Sigmoid colon (tissue), 4 donors: ENCODE results near the gene SPRED3.

Experiments
- POLR2AphosphoS5 ChIP-seq, 4 donors: sonication (generic); formaldehyde crosslinking; IDR thresholded peaks; one replicate each; pipeline ENCODE4 v1.6.1; 2017; ENCODE audit warnings: antibody characterized with exemption in 4 of 4
- TF ChIP-seq, protein P1 (sequence below), 4 experiments: fragments of 450-650 bp in 3 of 4; fragments of 200-600 bp in 1 of 4; IDR thresholded peaks; one replicate each; pipeline ENCODE4 v1.5.1; 2016 to 2019; ENCODE audit warnings: antibody characterized with exemption in 4 of 4, mild to moderate bottlenecking in 3 of 4, moderate library complexity in 2 of 4

DNA sequence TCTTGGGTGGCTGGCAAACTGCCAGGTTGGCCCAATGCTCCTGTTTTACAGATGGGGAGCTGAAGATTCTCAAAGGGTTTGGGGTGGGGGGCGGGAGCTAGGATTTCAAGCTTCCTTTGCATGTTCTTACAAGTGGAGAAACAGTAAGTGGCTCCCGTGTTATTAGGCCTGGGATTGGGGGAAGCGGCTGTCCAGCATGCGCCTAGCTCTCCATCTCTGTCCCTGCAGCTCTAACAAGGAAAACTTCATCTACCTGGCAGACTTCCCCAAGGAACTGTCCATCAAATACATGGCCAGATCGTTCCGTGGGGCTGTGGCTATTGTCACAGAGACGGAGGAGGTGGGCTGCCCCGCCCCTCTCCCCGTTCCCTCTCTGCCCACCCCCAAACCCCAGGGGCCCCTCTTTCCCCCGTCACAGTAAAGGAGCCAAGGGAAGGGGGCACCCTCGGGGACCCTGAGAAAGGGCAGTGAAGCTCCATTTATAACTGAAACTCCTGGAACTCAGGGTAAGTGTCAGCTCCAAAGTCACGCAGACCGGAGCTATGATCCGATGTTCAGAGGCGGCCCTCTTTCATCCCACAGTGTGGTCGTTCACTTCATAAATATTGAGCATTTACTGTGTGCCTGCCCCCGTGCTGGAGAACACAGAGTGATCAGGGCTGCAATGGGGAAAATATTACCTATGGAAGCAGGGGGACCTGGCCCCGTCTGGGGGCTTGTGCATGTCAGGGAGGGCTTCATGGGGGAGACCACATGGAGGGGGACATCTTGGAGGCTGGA is 29.1 kb upstream of the SPRED3 start:
- TF ChIP-seq, protein P1, sequence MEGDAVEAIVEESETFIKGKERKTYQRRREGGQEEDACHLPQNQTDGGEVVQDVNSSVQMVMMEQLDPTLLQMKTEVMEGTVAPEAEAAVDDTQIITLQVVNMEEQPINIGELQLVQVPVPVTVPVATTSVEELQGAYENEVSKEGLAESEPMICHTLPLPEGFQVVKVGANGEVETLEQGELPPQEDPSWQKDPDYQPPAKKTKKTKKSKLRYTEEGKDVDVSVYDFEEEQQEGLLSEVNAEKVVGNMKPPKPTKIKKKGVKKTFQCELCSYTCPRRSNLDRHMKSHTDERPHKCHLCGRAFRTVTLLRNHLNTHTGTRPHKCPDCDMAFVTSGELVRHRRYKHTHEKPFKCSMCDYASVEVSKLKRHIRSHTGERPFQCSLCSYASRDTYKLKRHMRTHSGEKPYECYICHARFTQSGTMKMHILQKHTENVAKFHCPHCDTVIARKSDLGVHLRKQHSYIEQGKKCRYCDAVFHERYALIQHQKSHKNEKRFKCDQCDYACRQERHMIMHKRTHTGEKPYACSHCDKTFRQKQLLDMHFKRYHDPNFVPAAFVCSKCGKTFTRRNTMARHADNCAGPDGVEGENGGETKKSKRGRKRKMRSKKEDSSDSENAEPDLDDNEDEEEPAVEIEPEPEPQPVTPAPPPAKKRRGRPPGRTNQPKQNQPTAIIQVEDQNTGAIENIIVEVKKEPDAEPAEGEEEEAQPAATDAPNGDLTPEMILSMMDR (IDR thresholded peaks at IDR 0.05) = no peak
- no peak for TF ChIP-seq POLR2AphosphoS5 (IDR thresholded peaks at IDR 0.05)
